ENCODE data around the gene PTPRK.

PTPRK gene

DNA sequence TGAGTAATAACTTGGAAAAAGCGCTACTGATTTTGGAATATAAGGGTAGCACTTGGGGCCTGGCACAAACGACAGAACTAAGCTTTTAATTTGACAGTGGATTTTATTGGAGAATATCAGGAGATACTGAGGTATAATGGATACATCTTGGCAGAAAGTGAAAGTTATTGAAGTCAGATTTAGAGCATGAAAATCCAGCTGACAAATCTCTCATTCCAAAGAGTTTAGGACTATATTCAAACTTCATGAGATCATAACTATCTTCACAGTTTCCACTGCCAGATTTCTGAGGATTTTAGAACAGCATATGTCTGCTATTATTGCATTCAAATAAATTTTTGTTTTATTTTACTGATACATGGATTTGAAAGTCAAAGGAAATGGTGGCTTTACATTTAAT lies 487.2 kb downstream of the PTPRK start:
- TF ChIP-seq CTCF (IDR thresholded peaks at IDR 0.05; ENCODE audit: low read depth, low read length) = no peak
- no peak overlapping the region for H3K4me3 ChIP-seq (replicated peaks in 1 of 2; ENCODE audit: low read depth in 2 of 2, low read length in 2 of 2)
- DNase-seq (ENCODE audit: low read depth in 2 of 2) = no peak

DNA sequence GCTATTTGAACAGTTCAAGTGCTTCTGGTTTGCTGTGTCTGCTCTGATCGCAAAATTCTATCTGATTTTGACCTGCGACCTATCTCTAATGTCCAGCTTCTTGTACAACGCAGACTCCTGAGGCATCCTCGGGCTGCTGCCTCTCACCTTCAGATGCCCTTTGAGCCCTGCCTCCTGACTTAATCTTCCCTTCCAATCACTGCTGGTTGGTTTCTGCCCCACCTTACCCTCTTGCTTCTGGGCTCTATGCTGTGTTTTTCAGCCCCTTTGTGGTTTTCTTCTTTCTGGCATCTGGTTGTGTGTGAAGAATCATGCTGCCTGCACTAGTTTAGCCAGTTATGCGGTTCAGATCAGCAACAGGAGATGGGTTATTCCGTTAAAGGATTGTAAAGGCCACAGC lies 488.4 kb downstream of the PTPRK start:
- TF ChIP-seq CTCF (IDR thresholded peaks at IDR 0.05; ENCODE audit: low read depth, low read length) = no peak
- no peak for DNase-seq (ENCODE audit: low read depth in 2 of 2)
- no peak overlapping the region for H3K4me3 ChIP-seq (replicated peaks in 1 of 2; ENCODE audit: low read depth in 2 of 2, low read length in 2 of 2)

- no peak for DNase-seq (ENCODE audit: low read depth in 2 of 2)
- no peak for TF ChIP-seq CTCF (IDR thresholded peaks at IDR 0.05; ENCODE audit: low read depth, low read length)
- no peak overlapping the region for H3K4me3 ChIP-seq (replicated peaks in 1 of 2; ENCODE audit: low read depth in 2 of 2, low read length in 2 of 2)
Measured at GRCh38 chr6:128029826-128030225, 490.6 kb downstream of the PTPRK start.

GRCh38 chr6:128028183-128028582 lies 492.2 kb downstream of the PTPRK start:
- no peak for DNase-seq (ENCODE audit: low read depth in 2 of 2)
- TF ChIP-seq CTCF (IDR thresholded peaks at IDR 0.05; ENCODE audit: low read depth, low read length) = no peak

DNA sequence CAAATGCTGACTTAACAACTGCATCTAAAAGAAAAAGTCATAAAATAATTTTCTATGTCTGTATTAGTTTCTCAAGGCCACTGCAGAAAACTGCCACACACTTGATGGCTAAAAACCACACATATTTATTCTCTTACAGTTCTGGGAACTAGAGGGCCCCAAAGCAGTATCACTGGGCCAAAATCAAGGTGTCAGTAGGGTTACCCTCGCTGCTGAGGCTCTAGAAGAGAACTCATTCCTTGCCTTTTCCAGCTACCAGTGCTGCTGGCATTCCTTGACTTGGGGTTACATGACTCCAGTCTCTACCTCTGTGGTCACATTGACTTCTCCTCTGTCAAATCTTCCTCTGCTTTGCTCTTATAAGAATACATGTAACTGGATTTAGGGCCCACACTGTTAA lies 494.9 kb downstream of the PTPRK start:
- DNase-seq (ENCODE audit: low read depth in 2 of 2) = no peak
- no peak overlapping the region for H3K4me3 ChIP-seq (replicated peaks in 1 of 2; ENCODE audit: low read depth in 2 of 2, low read length in 2 of 2)
- TF ChIP-seq CTCF (IDR thresholded peaks at IDR 0.05; ENCODE audit: low read depth, low read length) = no peak

More at GRCh38 chr6:128028183-128028582, 492.2 kb downstream of the PTPRK start:
- no peak overlapping the region for H3K4me3 ChIP-seq (replicated peaks in 1 of 2; ENCODE audit: low read depth in 2 of 2, low read length in 2 of 2)

- no peak overlapping the region for H3K4me3 ChIP-seq (replicated peaks in 1 of 2; ENCODE audit: low read depth in 2 of 2, low read length in 2 of 2)
- no peak for TF ChIP-seq CTCF (IDR thresholded peaks at IDR 0.05; ENCODE audit: low read depth, low read length)
- no peak for DNase-seq (ENCODE audit: low read depth in 2 of 2)
Measured at GRCh38 chr6:128024969-128025368, 495.4 kb downstream of the PTPRK start.

- H3K4me3 ChIP-seq (replicated peaks in 1 of 2; ENCODE audit: low read depth in 2 of 2, low read length in 2 of 2) = no peak overlapping the region
- TF ChIP-seq CTCF (IDR thresholded peaks at IDR 0.05; ENCODE audit: low read depth, low read length) = no peak
- DNase-seq (ENCODE audit: low read depth in 2 of 2) = no peak
Measured at GRCh38 chr6:128024046-128024445, 496.4 kb downstream of the PTPRK start.

Data from cardiac fibroblast (primary cell).